ENCODE measurements around the gene TNS3. TPM values are rescaled to one million over a fixed set of nuclear protein-coding genes. Genes with fewer than 3 reads are reported as not detected.

TNS3 gene
- total and polyA plus RNA-seq, 2 donors (not counting 3 experiments of a cell fraction or from before 2014, with no cell fraction given), result 10.4 to 45.1 TPM

DNA sequence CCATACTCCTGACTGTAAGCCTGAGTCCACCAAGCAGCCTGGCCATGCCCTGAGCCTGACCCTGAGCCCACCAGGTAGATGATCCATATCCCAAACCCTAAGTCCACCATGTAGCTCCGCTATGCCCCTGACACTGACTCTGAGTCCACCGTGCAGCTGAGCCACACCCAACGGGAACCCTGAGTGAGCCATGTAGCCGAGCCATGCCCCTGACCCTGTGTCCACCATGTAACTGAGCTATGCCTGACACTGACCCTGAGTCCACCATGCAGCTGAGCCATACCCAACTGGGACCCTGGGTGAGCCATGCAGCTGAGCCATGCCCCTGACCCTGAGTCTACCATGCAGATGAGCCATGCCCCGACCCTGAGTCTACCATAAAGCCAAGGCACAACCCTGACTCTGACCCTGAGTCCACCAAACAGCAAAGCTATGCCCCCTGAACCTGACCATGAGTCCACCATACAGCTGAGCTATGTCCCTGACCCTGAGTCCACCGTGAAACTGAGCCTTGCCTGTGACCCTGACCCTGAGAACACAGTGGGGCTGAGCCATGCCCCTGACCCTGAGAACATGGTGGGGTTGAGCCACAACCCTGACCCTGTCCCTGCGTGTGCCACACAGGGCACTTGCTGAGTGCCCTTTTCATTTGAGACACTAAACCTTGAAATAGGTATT is 299.8 kb downstream of the TNS3 start:
- ChIA-PET CTCF (interaction anchor here (1.0 kb wide), 1 partner anchor 16 kb away, joined by 6 read pairs; no protein-coding TSS in a partner anchor), POLR2A (no interaction called here)
- TF ChIP-seq FOS (IDR thresholded peaks at IDR 0.05; ENCODE audit: borderline replicate concordance, insufficient read depth, low read length) (no peak), EZH2 (IDR thresholded peaks at IDR 0.05; ENCODE audit: borderline replicate concordance, low read depth, low read length, severe bottlenecking) (no peak), JUN (IDR thresholded peaks at IDR 0.05; ENCODE audit: borderline replicate concordance, insufficient read depth, insufficient read length, low read depth) (no peak), GATA2 (IDR thresholded peaks at IDR 0.05; ENCODE audit: insufficient read depth, insufficient read length, low read depth, low read length) (no peak), POLR2AphosphoS5 (IDR thresholded peaks at IDR 0.05; ENCODE audit: insufficient read depth, low read depth, low read length) (no peak), MAX (IDR thresholded peaks at IDR 0.05; ENCODE audit: insufficient read depth, insufficient read length) (no peak), POLR2A (IDR thresholded peaks at IDR 0.05; ENCODE audit: low read depth, low read length) (no peak), MYC (IDR thresholded peaks at IDR 0.05; ENCODE audit: low read depth, low read length) (no peak)
- TF ChIP-seq, protein P1, sequence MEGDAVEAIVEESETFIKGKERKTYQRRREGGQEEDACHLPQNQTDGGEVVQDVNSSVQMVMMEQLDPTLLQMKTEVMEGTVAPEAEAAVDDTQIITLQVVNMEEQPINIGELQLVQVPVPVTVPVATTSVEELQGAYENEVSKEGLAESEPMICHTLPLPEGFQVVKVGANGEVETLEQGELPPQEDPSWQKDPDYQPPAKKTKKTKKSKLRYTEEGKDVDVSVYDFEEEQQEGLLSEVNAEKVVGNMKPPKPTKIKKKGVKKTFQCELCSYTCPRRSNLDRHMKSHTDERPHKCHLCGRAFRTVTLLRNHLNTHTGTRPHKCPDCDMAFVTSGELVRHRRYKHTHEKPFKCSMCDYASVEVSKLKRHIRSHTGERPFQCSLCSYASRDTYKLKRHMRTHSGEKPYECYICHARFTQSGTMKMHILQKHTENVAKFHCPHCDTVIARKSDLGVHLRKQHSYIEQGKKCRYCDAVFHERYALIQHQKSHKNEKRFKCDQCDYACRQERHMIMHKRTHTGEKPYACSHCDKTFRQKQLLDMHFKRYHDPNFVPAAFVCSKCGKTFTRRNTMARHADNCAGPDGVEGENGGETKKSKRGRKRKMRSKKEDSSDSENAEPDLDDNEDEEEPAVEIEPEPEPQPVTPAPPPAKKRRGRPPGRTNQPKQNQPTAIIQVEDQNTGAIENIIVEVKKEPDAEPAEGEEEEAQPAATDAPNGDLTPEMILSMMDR (IDR thresholded peaks at IDR 0.05; ENCODE audit: extremely low read depth in 1 of 2, insufficient read depth in 1 of 2, low read depth in 1 of 2, low read length in 2 of 2), result no peak
- Histone ChIP-seq H4K20me1 (replicated peaks; ENCODE audit: control insufficient read depth, extremely low read depth, insufficient read depth, low read length) (no peaks in the 10 kb centered on the region), H3K9me3 (replicated peaks; ENCODE audit: control insufficient read depth, insufficient read depth, low read length) (no peaks in the 10 kb centered on the region), H3K4me3 (replicated peaks in 1 of 3; ENCODE audit: insufficient read depth in 1 of 3, low read depth in 1 of 3, low read length in 3 of 3) (no peak overlapping the region), H3K36me3 (ENCODE audit: control insufficient read depth in 2 of 2, extremely low read depth in 1 of 2, insufficient read depth in 2 of 2, low read length in 2 of 2) (peaks cover 0 to 4% of the 10 kb centered on the region in 2 experiments), H3K9me1 (replicated peaks; ENCODE audit: control insufficient read depth, extremely low read depth, insufficient read depth, low read length) (no peaks in the 10 kb centered on the region), H3K4me2 (ENCODE audit: insufficient read depth, low read length) (no peak overlapping the region), H3K27ac (ENCODE audit: insufficient read depth, low read depth, low read length) (no peak overlapping the region), H3K79me2 (ENCODE audit: control insufficient read depth, insufficient read depth, low read length) (no peaks in the 10 kb centered on the region), H2AFZ (ENCODE audit: low read depth, low read length) (no peak overlapping the region), H3K27me3 (ENCODE audit: control insufficient read depth in 2 of 2, insufficient read depth in 2 of 2, low read length in 2 of 2) (no peaks in the 10 kb centered on the region), H3K9ac (replicated peaks; ENCODE audit: extremely low read depth, insufficient read depth, low read length) (no peak overlapping the region), H3K4me1 (ENCODE audit: control insufficient read depth, extremely low read depth, insufficient read depth, low read length) (no peaks in the 10 kb centered on the region)
- dilution Hi-C loops (cut with MboI; ENCODE audit: extremely low pct_ligation_motif_present, low sequenced_read_pairs), result no loop called here
- DNase-seq (ENCODE audit: low read depth, low spot score) (no peak), FAIRE-seq (no peak)
- intact Hi-C loops (cut with micrococcal nuclease), result no loop called here
- BruUV-seq (replicated peaks), result no TSS peak

All from endothelial cell of umbilical vein (primary cell).